ENCODE data around the gene ZNF639.
A peak's percentile ranks its signal among the peaks of the same experiment; 100 is the strongest.

DNA sequence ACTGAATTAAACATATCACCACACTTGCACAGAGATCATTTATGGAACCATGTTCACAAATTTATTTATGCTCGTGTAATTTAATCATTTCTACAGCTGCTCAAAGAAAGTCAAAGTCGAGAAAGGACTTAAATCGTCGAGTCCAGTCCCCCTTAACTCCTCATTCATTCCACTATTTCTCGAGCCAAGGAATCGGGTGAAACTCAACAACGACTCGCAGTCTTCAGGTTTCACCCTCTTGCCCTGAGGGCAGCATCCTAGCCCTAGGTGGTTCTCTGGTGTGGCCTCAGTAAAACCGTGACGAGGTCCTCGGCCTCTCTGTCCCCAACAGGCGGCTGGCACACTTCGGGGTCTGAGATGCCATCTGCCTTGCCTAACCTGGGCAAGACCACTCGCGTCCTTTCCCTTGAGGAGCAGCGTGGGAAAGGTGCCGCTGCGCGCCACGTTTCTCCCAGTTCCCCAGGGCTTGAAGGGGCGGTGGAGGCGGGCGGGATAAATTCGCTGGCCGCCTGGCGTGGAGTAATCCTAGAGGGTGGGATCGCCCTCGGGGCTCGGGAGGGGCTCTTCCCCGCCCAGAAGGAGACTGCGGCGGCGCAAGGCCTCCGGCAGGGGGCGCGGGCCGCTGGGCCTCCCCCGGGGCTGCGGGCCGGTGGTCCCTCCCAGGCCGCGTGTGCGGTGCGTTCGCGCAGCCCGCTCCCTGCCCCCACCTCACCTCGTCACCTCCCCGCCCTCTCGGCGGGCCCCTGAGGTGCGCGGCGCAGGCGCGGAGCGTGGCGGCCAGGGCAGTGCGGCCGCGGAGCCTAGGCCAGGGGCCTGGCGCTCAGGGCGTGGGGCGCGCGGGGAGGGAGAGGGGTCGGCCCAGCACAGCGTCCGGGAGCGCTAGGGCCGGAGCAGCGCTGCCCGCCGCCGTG lies at the start of gene ZNF639:
- peak in 1 of 2 donors; percentile 66 for TF ChIP-seq POLR2A (IDR thresholded peaks at IDR 0.05)
- TF ChIP-seq, protein P1, sequence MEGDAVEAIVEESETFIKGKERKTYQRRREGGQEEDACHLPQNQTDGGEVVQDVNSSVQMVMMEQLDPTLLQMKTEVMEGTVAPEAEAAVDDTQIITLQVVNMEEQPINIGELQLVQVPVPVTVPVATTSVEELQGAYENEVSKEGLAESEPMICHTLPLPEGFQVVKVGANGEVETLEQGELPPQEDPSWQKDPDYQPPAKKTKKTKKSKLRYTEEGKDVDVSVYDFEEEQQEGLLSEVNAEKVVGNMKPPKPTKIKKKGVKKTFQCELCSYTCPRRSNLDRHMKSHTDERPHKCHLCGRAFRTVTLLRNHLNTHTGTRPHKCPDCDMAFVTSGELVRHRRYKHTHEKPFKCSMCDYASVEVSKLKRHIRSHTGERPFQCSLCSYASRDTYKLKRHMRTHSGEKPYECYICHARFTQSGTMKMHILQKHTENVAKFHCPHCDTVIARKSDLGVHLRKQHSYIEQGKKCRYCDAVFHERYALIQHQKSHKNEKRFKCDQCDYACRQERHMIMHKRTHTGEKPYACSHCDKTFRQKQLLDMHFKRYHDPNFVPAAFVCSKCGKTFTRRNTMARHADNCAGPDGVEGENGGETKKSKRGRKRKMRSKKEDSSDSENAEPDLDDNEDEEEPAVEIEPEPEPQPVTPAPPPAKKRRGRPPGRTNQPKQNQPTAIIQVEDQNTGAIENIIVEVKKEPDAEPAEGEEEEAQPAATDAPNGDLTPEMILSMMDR (IDR thresholded peaks at IDR 0.05), result peak; percentile 61 to 93 (median 89)

Data from heart left ventricle (tissue), 13 donors.